GM19463 (cell line): Measurements from ENCODE around the gene PAPSS1.
"Not testable (repeated sequence)": the region's sequence is repeated elsewhere in the genome, so short reads cannot be mapped to it uniquely, and the experiment has no call there.

Experiments used
- ATAC-seq: cut with Tn5 transposase; IDR thresholded peaks from one replicate; pipeline ENCODE4 v1.9.1; 2021; ENCODE audit warnings: mild to moderate bottlenecking, moderate library complexity; ENCODE audit not compliant: unreplicated experiment

The PAPSS1 gene

GRCh38 chr4:107726131-107726925, 6.3 kb upstream of the PAPSS1 start:
- ATAC-seq: not testable (repeated sequence)

DNA sequence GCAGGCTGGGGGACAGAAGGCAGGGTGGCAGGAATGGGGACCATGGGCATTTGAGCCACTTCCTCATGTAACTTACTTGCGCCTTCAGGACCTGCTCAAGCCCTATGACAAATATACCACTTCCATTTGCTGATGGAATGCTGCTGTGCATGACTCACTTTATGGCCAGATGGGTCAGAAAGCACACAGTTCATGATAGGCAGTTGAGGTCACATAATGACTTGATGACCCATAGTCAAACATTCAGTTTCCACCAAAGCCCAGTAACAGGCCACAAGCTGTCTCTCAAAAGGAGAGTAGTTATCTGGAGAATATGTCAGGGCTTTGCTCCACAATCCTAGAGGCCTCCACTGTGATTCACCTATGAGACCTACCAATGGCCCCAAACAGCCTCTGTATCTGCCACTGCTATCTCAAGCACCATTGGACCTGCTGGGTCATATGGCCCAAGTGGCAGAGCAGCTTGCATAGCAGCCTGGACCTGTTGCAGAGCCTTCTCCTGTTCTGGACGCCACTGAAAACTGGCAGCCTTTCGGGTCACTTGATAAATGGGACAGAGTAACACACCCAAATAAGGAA, 5.3 kb upstream of the PAPSS1 start:
- ATAC-seq: no peak

- ATAC-seq: not testable (repeated sequence)
Measured at GRCh38 chr4:107723331-107723730, 3.3 kb upstream of the PAPSS1 start.

DNA sequence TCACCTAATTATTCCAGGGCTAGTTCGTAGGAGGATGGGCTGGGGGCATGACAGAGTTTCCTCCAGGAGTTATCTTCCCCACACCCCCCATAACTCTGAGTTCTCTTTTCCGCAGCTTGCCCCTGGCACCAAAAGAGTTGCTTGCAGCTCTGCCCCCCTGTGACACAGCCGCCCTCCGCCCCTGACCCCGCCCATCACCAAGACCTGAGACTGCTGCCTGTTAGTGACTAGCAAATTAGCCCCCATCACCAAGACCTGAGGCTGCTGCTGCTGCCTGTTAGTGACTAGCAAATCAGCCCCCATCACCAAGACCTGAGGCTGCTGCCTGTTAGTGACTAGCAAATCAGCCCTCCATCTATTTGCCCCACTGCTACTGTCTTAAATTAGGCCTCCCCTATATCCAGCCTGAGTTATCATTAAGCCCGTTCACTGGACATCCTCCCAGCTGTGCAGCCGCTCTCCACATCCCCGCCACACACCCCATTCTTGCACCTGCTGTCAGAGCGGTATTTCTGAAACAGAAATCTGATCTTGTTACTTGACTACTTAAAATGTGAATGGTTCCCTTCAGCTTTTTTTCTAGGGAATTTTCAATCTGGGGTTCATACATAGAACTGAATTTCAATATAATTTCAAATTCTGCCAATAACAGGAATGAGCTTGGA, 1.5 kb upstream of the PAPSS1 start:
- ATAC-seq: no peak

DNA sequence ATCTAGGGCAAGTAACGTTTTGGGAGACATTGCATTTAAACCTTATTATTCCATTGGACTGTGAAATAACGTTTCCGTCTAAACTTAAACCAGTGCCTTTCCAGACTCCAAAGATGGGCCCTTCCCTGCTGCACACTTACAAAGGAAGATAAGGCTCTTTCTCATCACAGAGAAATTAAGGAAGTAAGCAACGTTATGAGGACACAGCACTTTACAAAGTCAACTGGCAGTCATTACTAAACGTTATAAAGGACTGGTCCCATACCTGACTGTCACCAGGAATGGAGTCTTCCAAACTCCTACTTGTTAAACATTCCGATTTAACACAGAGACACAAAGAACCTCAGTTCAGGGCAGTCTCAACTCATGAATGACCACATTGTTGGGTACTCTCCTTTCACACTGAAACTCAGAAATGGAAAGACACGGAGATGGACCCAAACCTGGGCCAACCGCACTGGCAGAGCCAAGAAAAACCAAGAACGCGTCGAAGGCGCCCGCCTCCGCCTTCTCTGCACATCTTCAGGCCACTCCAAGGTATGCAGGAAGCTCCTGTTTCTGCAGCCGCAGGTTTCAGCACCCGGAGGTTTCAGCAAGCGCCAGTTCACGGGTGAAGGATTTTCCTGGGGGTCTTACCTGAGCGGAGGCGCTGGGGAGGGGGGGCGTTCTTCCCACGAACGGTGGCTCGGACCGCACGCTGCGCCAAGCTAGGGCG, 670 bp downstream of the PAPSS1 start:
- ATAC-seq: peak; percentile 4

GRCh38 chr4:107718351-107718965, 1.6 kb downstream of the PAPSS1 start:
- peak; percentile 12 for ATAC-seq

DNA sequence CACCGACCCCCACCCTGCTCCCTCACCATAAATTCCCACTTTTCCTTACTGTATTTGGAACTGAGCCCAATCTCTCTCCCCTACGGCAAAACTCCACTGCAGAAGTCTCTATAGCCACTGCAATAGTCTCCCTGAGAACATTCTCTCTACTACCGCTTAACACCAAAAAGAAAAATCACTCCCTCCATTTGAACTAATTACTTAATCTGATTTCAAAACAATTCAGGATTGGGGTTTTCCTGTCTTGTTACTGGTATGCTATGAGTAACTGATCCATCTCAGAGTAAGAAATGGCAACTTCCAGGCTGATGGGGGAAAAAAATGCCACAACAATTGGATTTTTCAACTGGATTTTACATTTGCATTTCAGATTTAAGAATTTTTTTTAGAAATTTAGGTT, 5.8 kb downstream of the PAPSS1 start:
- no peak for ATAC-seq

- ATAC-seq: no peak
Measured at GRCh38 chr4:107712236-107712635, 7.8 kb downstream of the PAPSS1 start.

GRCh38 chr4:107711831-107712230, 8.2 kb downstream of the PAPSS1 start:
- ATAC-seq: no peak

- ATAC-seq: no peak
Measured at GRCh38 chr4:107710493-107711459, 9.3 kb downstream of the PAPSS1 start.

GRCh38 chr4:107709916-107710315, 10.1 kb downstream of the PAPSS1 start:
- no peak for ATAC-seq

DNA sequence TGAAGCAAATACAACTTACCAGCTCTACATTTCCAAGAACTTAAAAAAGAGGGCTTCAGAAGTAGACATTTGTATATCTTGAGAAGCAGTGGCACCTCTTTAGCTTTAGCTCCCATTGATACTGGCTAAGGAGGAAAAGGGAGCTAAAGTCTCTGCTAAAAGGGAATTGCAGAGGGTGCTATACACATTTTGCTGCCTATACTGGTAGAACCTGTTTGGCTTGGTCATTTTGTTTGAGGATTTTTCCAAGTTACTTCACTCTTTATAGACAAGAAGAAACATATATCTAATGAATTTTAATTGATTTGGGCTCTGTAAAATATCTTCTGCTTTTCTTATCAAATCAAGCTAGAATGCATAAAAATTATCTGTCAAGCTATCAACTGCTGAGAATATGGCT, 11.8 kb downstream of the PAPSS1 start:
- ATAC-seq: no peak

- ATAC-seq: no peak
Measured at GRCh38 chr4:107705742-107706556, 14.1 kb downstream of the PAPSS1 start.

DNA sequence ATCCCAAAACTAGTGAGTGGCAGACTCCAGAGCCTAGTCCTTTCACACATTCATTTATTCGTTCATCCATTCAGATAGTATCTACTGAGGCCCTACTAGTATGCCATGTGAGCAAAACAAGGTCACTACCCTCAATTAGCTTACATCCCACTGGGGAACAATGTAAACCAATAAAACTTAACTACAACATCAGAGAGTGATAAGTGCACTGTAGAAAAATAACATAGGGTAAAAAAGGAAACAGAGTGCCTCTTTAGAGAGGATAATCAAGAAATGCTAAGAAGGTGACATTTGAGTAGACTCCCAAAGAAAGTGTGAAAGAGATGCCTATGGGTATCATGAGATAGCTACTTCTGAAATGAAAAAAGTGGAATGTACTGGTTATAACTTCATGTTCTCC, 18.5 kb downstream of the PAPSS1 start:
- no peak for ATAC-seq

DNA sequence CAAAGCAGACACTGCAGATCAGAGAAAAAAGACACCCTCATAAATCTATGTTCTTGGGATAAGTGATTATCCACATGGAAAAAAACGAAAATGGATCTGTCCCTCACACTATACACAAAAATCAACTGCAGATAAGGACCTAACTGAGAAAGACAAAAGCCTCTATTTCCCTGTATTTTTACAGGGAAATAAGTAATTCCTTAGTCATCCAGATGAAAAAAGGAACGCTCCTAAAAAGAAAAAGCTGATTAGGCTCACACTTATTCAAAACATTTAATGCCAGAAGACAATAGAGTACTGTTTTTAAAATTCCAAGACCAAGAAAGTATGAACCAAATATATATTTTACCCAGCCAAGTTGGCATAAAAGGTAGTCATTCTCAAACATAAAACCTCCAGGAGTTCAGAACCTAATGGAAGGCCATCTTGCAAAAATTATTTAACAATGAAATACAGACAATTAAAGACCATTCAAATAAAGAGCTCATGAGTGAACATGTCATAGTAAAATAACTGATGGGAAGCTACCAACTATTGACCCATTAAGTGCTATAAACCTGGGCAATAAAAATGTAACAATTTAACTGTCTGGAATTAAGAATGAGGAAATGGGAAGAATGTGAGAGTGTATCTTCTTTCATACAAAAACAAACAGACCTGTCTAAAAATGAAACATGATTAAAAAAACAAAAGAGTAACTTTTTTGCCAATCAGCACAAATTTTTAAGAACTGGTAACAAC, 20.4 kb downstream of the PAPSS1 start:
- no peak for ATAC-seq

DNA sequence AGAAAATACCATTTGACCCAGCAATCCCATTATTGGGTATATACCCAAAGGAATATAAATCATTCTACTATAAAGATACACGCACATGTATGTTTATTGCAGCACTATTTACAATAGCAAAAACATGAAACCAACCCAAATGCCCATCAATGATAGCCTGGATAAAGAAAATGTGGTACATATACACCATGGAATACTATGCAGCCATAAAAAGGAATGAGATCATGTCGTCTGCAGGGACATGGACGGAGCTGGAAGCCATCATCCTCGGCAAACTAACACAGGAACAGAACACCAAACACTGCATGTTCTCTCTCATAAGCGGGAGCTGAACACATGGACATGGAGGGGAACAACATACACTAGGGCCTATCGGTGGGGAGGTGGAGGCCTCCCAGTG, 23.8 kb downstream of the PAPSS1 start:
- ATAC-seq: not testable (repeated sequence)

DNA sequence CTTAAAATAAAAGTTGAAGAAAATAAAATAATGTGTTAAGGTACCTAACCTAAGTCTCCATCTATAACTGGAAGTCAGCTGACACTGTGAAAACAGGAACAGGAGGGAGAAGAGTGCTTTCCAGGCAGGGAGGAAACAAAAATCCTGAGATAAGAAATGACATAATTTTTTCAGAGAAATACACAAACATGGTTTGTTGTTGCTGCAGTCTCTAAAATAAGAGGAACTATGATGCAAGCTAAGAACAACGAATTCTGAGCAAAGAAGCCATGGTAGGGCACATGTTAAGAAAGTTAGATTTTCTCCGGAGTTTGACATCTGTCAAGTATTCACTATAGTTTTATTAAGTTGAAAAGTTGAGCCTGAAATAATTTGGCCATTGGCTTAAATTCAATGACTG, 26.9 kb downstream of the PAPSS1 start:
- no peak for ATAC-seq

DNA sequence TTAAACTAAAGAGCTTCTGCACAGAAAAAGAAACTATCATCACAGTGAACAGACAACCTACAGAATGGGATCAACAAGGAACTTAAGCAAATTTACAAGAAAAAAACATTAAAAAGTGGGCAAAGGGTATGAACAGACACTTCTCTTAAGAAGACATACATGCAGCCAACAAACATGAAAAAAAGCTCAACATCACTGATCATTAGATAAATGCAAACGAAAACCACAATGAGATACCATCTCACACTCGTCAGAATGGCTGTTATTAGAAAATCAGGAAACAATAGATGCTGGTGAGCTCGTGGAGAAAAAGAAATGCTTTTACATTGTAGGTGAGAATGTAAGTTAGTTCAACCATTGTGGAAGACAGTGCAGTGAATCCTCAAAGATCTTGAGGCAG, 27.8 kb downstream of the PAPSS1 start:
- no peak for ATAC-seq
